Measurements from ENCODE around the gene TXNDC5.

DNA sequence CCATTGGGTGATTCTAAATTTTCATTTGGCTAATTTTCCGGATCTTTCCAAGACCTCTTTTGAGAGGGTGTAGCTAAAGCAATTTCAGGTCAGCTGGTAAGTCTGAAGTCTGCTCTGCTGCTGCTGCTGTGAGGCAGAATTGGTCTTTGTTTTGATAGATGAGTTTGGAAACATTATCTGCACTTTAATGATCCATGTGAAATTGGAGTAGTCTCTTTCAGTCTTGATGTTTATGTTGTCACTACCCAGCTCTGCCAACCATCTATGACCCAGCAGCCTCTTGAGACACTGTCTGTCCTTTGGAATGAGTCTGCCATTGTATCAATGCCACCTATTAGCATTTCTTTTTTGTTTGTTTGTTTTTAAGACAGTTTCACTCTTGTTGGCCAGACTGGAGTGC lies 44.1 kb downstream of the TXNDC5 start:
- TF ChIP-seq, protein P1, sequence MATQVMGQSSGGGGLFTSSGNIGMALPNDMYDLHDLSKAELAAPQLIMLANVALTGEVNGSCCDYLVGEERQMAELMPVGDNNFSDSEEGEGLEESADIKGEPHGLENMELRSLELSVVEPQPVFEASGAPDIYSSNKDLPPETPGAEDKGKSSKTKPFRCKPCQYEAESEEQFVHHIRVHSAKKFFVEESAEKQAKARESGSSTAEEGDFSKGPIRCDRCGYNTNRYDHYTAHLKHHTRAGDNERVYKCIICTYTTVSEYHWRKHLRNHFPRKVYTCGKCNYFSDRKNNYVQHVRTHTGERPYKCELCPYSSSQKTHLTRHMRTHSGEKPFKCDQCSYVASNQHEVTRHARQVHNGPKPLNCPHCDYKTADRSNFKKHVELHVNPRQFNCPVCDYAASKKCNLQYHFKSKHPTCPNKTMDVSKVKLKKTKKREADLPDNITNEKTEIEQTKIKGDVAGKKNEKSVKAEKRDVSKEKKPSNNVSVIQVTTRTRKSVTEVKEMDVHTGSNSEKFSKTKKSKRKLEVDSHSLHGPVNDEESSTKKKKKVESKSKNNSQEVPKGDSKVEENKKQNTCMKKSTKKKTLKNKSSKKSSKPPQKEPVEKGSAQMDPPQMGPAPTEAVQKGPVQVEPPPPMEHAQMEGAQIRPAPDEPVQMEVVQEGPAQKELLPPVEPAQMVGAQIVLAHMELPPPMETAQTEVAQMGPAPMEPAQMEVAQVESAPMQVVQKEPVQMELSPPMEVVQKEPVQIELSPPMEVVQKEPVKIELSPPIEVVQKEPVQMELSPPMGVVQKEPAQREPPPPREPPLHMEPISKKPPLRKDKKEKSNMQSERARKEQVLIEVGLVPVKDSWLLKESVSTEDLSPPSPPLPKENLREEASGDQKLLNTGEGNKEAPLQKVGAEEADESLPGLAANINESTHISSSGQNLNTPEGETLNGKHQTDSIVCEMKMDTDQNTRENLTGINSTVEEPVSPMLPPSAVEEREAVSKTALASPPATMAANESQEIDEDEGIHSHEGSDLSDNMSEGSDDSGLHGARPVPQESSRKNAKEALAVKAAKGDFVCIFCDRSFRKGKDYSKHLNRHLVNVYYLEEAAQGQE (IDR thresholded peaks at IDR 0.05; ENCODE audit: low read depth): no peak
- no peak for TF ChIP-seq EZH2 (IDR thresholded peaks at IDR 0.05)
- no peak for TF ChIP-seq RAD21 (IDR thresholded peaks at IDR 0.05; ENCODE audit: low read depth)
- TF ChIP-seq, protein P2, sequence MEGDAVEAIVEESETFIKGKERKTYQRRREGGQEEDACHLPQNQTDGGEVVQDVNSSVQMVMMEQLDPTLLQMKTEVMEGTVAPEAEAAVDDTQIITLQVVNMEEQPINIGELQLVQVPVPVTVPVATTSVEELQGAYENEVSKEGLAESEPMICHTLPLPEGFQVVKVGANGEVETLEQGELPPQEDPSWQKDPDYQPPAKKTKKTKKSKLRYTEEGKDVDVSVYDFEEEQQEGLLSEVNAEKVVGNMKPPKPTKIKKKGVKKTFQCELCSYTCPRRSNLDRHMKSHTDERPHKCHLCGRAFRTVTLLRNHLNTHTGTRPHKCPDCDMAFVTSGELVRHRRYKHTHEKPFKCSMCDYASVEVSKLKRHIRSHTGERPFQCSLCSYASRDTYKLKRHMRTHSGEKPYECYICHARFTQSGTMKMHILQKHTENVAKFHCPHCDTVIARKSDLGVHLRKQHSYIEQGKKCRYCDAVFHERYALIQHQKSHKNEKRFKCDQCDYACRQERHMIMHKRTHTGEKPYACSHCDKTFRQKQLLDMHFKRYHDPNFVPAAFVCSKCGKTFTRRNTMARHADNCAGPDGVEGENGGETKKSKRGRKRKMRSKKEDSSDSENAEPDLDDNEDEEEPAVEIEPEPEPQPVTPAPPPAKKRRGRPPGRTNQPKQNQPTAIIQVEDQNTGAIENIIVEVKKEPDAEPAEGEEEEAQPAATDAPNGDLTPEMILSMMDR (IDR thresholded peaks at IDR 0.05 in 2 of 3, conservative IDR thresholded peaks at IDR 0.05 in 1 of 3; ENCODE audit: borderline replicate concordance in 1 of 3, insufficient read depth in 1 of 3, low read depth in 2 of 3, low read length in 2 of 3): no peak
- TF ChIP-seq POLR2AphosphoS5 (IDR thresholded peaks at IDR 0.05; ENCODE audit: low read depth, low read length): no peak
- no peak for TF ChIP-seq YY1 (IDR thresholded peaks at IDR 0.05; ENCODE audit: extremely low read depth, insufficient replicate concordance, low read depth, low read length)
